ENCODE measurements around the gene HOXD11.

The HOXD11 gene

DNA sequence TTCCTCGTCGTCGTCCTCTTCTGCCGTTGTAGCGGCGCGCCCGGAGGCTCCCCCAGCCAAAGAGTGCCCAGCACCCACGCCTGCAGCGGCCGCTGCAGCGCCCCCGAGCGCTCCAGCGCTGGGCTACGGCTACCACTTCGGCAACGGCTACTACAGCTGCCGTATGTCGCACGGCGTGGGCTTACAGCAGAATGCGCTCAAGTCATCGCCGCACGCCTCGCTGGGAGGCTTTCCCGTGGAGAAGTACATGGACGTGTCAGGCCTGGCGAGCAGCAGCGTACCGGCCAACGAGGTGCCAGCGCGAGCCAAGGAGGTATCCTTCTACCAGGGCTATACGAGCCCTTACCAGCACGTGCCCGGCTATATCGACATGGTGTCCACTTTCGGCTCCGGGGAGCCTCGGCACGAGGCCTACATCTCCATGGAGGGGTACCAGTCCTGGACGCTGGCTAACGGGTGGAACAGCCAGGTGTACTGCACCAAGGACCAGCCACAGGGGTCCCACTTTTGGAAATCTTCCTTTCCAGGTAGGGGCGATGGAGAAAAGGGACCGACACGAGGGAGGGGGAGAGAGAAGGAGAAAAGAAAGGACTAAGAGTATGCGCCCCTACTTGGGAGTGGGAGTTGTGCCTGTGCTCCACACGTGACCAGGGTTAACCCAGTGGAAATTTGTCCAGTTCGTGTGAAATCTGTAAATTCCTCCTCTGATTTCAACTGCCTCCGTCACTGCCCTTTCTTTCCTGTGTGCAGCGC is 13.8 kb upstream of the HOXD11 start:
- DNase-seq (ENCODE audit: low spot score), result peak; percentile 46

DNA sequence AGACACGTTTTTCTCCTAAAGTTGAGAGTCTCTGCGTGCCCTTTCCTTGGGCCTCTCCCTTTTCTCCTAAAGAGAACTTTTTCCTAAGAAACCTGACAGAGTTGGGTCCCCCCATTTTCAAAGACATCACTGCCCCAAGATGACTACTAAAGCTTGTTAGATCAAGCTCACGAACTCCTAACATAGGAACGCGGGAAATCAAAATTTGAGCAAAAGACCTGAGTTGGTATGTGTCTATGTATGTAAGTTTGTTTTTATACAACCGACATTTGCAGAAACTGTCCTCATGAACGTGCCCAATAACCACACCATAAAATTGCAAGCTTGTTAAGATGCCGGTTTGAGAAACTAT is 13.2 kb upstream of the HOXD11 start:
- no peak for DNase-seq (ENCODE audit: low spot score)

DNA sequence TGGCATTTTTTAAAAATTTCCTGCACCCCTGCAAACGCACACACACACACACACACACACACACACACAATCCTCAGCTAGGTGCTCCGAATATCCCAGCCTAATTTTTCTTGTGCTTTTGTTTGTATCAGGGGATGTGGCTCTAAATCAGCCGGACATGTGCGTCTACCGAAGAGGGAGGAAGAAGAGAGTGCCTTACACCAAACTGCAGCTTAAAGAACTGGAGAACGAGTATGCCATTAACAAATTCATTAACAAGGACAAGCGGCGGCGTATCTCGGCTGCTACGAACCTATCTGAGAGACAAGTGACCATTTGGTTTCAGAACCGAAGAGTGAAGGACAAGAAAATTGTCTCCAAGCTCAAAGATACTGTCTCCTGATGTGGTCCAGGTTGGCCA is 12.7 kb upstream of the HOXD11 start:
- DNase-seq (ENCODE audit: low spot score), result no peak

DNA sequence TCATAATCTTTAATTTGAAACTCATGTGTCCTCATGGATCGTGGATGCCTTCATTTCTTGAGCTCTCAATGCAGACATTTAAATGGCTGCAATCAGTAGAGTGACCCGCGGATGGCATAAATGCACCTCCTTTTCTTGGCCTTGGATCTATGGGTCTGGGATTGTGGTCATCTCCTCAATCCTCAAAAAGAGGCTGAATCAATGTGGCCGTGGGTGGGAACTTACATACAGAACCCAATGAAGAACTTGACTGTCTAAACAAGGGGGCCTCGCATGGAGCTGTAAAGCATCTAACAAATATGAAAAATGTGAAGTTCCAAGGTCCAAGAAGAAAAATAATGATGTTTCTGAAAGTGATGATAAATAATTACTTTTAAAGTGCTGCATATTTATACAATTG is 11.7 kb upstream of the HOXD11 start:
- no peak for DNase-seq (ENCODE audit: low spot score)

DNA sequence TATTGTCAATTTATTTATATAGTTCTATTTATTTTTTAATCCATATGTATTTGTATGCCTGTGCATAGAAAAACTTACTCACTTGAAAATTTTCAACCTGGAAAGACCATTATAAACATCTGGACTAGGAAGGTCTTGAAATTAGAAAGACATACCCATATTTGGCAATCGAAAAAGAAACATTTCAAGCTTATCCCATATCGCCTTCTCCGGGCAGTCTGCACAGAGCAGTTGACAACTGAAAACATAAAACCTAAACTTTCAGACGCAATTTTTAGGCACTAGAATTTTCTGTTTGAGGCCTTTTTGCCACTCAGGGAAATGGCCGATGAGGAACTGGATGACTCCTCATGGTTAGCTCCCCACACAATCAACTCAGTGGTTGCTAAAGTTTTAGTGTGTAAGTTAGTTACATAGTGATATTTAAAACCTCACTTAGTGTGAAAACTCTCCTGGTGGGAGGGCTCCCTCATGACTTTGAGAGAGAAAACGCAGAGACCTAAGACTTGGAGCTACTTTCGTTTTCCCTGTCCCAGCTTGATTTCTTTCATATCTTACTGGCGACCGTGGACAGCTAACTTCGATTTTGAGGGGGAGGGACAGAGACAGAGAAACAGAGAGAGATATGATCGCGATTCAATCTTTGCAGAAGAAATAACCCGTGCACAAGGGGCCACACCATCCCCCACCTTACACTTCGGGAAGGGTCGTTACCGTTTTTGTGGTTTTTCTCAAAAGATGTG is 10.7 kb upstream of the HOXD11 start:
- peak; percentile 48 for DNase-seq (ENCODE audit: low spot score)

DNA sequence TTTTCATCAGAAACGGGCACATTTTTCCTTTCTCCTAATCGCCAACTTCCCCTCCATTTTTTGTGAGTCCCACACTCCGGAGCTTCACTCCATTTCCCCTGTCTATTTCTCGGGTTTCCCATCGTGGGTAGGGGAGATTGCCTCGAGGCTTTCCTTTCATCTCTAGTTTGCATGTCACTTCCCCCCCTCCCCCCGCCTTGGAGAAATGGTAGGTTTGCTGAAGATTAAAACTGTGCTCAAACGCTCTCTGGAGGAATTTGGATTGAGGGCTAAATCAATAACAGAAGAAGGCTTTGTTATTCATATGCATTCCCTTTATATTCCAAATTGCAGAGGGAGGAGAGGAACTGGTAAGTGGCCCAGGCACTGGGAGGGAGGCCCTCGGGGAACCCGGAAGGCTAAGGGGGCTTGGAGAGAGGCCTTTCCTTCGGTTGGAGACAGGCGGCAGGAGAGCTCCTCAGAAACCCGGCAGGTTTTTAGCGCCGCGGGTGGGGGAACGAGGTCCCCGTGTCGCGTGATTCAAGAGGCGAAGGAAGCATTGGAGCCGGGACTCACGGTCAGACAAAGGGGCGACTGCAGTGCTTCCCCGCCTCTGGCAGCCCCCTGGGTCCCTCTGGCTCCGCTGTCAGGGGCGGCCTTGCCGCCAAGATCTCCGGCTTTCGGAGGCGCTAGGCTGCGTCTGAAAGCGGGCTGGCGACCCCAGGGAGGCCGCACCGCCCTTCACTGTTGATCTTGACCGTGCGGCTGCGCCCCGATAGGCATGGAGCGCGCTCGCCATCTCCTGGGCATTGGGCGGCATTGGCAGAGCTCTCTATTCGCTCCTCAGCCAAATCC is 9.9 kb upstream of the HOXD11 start:
- DNase-seq (ENCODE audit: low spot score), result peak; percentile 79

DNA sequence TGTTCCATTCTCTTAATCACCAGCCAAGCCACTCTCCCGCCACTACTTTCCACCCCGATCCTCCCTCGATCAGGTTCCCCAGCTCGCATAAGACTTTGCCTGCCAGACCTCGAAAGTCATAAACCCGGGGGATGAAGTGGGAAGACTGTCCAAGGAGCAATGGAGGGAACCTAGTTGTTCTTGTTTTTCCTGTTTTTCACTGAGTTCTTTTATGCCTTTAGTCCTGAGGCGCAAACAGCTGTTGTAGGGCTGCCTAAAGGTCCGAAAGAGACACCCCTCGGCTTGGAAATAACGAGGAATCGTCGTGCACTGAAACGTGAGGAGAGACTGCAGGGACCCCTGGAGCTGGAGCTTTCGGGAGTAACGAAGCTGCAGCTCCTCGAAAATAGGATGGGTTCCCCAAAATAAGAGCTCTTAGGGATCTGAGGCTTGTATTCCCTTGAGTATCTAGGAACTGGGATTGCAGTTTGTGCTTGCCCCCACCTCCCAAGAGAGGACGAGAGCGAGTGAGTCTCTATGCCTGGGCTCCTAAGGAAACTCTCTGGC is 9.2 kb upstream of the HOXD11 start:
- DNase-seq (ENCODE audit: low spot score), result no peak

DNA sequence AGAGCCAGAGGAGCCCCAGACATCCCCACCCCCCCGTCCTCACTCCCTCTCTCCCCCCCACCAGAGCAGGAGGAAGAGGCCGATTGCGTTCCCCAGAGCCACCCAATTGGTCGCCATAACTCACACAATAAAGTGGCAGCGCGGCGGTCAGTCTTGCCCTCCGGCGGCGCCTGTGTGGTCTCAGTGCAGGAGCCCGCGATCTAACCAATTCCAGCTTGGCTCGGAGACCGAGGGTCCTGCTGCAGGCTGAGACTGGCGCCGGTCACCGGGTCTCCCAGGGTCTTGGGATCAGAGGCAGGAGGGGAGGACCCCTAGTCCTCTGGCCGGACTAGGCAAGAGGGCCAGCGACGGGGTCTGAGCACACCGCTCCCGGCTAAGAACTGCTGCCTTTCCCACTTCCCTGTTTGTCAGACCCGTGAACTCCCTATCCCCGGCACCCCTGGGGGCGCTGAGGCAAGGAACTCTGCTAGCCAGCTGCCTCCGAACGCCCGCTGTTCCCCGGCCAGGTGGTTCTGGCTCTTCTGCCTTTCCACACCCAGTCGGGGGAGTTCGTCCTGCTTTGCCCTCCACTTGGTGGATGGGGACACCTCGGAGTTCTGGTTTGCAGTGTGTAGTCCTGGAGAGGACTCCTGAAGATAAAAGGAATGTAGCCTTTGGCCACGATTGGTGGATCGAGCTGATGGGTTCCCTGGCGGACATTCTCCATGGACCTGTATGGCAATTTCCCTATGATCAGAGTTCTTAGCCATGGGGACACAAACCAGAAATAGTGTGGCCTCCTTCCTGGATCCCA is 8.5 kb upstream of the HOXD11 start:
- DNase-seq (ENCODE audit: low spot score), result no peak

DNA sequence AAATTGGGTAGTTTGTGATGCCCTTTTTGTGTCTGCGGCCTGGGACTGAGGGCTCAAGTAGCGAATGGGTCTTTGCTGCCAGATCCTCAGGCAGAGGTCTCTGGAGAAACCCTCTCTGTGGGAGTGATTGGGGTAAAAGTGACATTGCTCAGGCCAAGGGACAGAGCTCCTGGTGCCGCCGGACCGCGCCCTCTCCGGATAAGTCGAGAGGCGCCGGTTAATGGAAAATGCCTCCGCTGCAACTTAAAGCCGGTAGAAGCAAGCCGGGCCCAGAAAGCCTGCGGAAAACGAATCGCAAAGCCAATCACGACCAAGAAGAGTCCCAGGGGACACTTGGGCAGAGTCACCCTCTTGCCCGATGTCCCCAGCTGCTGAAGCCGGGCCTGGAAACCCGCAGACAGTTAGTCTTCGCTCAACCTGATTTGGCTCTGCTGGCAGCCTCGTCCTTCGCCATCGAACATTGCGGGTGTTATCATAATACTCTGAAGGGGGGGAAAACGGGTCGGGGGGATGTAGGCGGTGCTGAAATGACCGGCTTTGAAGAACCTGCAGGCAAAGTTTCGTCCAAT is 7.8 kb upstream of the HOXD11 start:
- no peak for DNase-seq (ENCODE audit: low spot score)

DNA sequence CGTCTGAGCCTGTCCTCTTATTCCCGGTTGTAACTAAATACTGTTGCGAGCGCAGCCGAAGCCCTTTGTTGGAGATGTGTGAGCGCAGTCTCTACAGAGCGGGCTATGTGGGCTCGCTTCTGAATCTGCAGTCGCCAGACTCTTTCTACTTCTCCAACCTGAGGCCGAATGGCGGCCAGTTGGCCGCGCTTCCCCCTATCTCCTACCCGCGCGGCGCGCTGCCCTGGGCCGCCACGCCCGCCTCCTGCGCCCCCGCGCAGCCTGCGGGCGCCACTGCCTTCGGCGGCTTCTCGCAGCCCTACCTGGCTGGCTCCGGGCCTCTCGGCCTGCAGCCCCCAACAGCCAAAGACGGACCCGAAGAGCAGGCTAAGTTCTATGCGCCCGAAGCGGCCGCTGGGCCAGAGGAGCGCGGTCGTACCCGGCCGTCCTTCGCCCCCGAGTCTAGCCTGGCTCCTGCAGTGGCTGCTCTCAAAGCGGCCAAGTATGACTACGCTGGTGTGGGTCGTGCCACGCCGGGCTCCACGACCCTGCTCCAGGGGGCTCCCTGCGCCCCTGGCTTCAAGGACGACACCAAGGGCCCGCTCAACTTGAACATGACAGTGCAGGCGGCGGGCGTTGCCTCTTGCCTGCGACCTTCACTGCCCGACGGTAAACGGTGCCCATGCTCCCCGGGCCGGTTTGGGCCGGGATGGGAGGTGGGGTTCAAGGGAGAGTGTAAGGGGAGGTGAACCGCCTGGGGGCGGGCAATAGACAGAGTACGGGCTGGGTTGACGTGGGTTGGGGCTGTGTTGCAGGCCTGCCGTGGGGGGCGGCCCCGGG is 7.1 kb upstream of the HOXD11 start, which contains the start of gene HOXD12:
Gene HOXD12 (plus strand): TSS at position 68 of the 819 bp plus-strand sequence. CDS start 7 bp downstream, at position 75.
- no peak for DNase-seq (ENCODE audit: low spot score)

DNA sequence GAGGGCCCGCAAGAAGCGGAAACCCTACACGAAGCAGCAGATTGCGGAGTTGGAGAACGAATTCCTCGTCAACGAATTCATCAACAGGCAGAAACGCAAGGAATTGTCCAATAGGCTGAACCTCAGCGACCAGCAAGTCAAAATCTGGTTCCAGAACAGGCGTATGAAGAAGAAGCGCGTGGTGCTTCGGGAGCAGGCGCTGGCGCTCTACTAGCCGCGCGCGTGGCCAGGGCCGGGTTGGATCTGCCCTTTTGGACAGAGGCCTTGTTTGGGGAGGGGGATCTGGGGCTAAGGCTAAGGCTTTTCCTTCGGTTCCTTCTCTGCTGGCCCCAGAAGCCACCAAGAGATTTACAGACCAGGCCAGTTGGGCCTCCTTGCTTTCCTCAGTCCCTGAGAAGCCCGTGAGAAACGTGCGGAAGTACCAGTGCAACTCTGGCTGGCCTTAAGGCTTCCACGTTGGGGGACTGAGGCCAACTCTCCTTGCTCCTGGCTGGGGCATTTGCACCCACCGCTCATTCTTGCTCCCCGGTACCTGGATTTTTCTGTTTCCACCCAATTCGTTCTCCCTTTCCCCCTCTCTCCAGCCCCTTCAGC is 6.4 kb upstream of the HOXD11 start:
- no peak for DNase-seq (ENCODE audit: low spot score)

DNA sequence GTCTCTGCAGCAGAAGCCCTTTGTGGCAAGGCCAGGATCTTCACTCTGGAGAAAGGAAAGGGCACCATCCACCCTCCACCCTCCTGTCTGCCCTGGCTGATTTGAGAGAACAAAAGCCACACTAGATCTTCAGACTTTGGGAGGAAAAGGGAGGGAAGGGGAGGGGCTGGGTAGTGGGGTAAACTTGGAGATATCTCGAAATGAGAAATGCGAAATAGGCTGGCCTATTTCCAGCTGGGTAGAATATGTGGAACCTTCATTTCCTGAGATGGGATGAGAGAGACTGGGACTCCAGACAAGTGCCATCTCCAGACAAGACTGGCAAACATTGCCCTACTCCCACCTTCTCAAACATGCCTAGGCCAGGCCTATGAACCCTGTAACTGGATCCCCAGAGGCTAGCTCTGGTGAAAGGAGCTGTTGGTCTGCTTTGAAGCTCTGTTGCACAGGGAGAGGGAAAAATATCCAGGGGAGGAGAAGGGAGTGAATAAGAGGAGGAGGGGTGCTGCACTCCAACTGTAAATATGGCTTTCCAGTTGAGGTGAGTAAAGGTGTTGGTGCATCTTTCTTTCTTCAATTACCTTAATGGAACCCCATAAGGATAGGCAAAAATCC is 5.8 kb upstream of the HOXD11 start:
- DNase-seq (ENCODE audit: low spot score), result no peak

DNA sequence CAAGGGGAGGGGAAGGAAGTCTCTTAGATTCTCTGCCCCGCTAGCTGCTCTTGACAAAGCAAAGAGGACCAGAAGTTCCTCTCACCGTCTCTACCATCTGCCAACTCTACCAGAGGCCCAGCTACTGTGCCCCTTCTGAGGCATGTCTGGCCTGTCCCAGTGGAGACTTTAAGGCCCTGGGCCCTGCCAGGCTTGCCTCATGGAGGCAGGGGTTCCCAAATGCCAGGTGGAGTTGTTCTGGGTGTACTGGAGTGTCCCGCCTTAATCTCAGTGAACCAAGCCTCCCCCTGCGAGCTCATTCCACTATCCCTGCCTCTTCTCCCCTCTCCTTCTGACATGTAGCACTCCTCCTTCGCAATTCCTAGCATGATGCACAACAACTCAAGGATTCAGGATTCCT is 5.2 kb upstream of the HOXD11 start:
- DNase-seq (ENCODE audit: low spot score), result no peak

DNA sequence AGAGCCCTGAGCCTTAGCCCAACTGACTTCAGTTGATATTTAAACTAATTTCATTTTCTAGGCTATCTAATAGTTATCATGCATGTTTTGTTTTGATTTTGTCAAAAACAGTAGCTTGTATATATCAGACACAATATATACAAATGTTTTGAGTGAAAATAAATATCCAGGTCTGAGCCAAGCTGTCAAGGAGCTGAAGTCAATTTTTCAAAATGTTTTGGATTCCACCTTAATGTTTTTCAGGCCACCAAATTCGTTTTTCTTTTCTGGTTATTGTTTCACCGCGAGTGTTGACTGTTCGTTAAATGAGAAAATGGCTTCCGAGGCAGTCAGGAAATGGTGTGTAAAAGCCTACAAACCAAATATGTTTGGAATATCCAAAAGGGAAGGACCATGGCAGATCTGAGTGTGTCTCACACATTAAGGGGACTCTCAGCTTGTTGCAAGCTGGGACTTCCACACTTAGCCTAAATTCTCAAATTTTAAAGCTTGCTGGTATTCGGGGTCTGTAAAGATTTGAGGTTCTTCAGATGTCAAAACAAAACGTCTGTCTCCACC is 4.7 kb upstream of the HOXD11 start:
- no peak for DNase-seq (ENCODE audit: low spot score)

DNA sequence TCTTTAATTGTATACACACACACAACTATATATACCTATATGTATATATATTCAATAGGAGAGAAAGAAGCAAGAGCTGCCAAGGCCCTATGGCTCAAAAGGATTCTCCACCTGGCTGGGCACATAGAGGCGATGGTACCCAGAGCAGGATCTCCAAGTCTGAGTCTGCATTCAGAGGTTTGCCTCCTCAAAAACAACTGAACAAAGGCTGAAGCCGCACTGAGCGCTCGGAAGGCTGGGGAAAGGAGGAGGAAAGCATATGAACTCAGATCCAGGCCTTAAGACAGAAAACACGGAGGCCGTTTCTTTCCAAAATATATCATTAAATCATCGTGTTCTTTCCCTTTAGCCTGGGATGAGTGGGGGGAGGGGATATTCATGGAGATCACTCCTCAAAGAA is 3.9 kb upstream of the HOXD11 start:
- no peak for DNase-seq (ENCODE audit: low spot score)

DNA sequence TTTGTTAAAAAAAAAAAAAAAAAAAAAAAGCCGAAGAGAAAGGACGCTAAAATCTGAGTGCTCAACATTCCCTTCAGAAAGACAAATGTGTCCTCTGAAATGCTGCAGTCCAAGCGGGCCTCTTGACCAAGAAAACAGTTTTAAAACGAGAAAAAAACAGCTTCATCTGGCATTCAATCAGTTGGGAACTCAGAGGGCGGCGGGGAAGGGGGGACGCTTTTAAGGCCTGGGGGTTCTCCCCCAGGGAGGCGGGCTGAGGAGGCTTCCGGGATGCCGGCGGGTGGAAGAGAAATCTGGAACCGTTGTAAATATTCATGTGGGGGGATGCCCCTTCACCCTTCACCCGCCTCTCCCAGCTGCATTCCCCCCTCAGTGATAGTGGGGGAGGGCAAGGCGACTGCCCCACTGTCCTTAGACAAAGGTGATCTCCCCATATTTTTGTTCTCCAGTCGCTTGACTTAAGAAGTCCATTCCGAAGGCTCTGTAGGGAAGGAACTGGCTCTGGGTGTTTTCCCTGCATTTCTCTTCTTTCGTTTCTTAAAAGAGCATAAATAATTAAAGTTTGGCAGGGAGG is 3.3 kb upstream of the HOXD11 start:
- no peak for DNase-seq (ENCODE audit: low spot score)

DNA sequence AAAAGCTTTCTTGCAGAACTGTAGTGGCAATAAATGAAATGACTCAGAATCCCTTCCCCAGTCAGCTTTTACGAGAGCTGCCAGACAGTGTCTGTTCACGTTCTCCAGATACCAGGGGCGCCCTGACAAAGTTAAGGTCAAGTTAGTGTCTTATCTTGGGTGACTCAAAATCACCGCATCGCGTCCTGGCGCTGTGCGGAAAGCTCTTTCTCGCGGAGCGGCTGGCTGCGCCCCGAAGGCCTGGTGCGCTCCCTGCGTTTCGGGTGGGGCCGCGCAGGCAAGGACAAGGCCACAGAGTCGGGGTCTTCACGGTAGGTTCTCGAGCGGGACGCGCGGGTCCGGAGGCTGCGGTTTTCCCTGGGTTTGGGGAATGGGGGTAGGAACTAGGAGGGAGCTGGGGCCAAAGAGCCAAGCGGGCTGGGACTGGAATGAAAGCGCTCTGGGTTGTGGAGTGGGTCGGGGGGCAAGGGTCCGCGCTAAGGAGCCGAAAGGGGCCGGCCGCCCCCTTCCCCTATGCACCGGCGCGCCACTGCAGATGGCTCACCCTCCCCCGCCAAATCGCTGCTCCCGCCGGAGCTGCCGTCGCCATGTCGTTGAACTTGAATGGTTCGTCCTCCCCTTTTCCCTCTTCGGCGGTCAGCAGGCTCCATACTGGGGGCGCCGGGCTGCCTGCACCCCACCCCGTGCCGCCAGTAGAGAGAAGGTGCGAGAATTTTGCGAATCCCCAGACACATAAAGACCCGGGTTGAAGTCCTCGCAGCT is 2.6 kb upstream of the HOXD11 start:
- DNase-seq (ENCODE audit: low spot score), result no peak

DNA sequence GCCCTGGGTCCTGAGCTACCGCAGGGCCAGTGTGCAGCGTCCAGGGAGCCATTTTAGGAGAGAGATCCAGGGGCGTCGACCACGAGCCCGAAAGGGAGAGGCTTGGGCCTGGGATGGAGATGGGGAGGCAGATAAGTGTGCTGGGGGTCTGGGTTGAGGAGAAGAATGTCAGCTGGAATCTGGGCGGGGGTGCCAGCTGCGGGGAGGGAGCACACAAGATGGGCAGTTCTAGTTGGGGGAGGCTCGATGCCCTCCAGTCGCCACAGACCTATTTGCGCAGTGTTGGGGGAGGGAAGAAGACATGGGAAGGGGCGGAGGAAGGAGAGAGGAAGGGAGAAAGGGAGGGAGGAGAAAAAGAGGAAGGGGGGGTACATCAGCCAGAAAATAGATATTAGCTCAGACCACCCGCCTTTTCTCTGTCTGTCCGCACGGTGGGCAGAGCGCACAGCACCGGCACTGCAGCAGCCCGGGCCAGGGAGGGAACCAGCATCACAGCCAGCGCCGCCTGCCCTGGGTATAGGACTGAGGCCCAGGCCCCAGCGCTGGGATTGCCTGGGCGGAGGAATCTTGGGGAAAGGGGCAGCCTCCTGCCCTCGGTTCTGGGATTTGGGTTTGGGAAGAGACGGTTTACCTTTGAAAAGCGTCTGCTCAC is 1.9 kb upstream of the HOXD11 start:
- DNase-seq (ENCODE audit: low spot score), result no peak

All from COLO829 (cell line).